Breast epithelium (tissue), 4 donors: ENCODE data around the gene LIPG. TPM values are rescaled to one million over a fixed set of nuclear protein-coding genes. Genes with fewer than 3 reads are reported as not detected.

Experiments used
- DNase-seq, 2 donors: peaks; one replicate each; pipeline ENCODE4 v3.0.0-alpha.2; 2019; ENCODE audit warnings: low spot score in 2 of 2
- H3K27ac ChIP-seq, 2 donors: fragments of 200-600 bp; sonication (generic) in 1 of 2; one replicate each; pipeline ENCODE4 v1.5.1; 2016 to 2019; ENCODE audit warnings: mild to moderate bottlenecking in 1 of 2
- H3K27me3 ChIP-seq, 2 donors: fragments of 200-600 bp; sonication (generic) in 1 of 2; one replicate each; pipeline versions ENCODE4 v1.5.1 to v1.6.0; 2017 to 2019; ENCODE audit warnings: control low read depth in 1 of 2, mild to moderate bottlenecking in 1 of 2
- H3K36me3 ChIP-seq: fragments of 200-600 bp; one replicate; pipeline ENCODE4 v1.5.1; 2019
- H3K4me1 ChIP-seq, 2 donors: fragments of 200-600 bp; sonication (generic); one replicate each; pipeline ENCODE4 v1.5.1; 2016 to 2019; ENCODE audit warnings: control low read depth in 1 of 2
- H3K4me3 ChIP-seq, 3 donors: fragments of 200-600 bp; sonication (generic); 1 replicate in 2 of 3; 2 replicates in 1 of 3; pipeline ENCODE4 v1.5.1; 2016 to 2019; ENCODE audit warnings: mild to moderate bottlenecking in 3 of 3, moderate library complexity in 2 of 3
- H3K9me3 ChIP-seq, 2 donors: fragments of 200-600 bp; sonication (generic) in 1 of 2; one replicate each; pipeline ENCODE4 v1.5.1; 2016 to 2019; ENCODE audit warnings: control low read depth in 1 of 2
- CTCF ChIP-seq, 3 donors: fragments of 450-650 bp; IDR thresholded peaks; one replicate each; pipeline ENCODE4 v1.5.1; 2016 to 2017; ENCODE audit warnings: antibody characterized with exemption in 3 of 3, mild to moderate bottlenecking in 3 of 3, moderate library complexity in 3 of 3
- POLR2A ChIP-seq: fragments of 450-650 bp; IDR thresholded peaks from one replicate; pipeline ENCODE4 v1.6.1; 2016; ENCODE audit warnings: antibody characterized with exemption, mild to moderate bottlenecking, moderate library complexity
- POLR2AphosphoS5 ChIP-seq, 3 donors: sonication (generic); formaldehyde crosslinking; IDR thresholded peaks; one replicate each; pipeline ENCODE4 v1.6.1; 2017; ENCODE audit warnings: antibody characterized with exemption in 3 of 3
- intact Hi-C: fragments of 100-400 bp; cut with DNase I; formaldehyde crosslinking; loops from one replicate; pipeline ENCODE4 v1.15.1; 2023; ENCODE audit warnings: low total_unique reads
- total RNA-seq, 3 donors: library from RNA; depleted of rRNA; stranded (reverse); fragments of >200 nt; gene quantifications; one replicate each; pipeline ENCODE4 v1.1.0, GENCODE V29; 2016

LIPG gene
- total RNA-seq, 3 donors from 2014 or later, result 0.16 to 1.6 (median 0.44) TPM

GRCh38 chr18:49617865-49618264, 56.0 kb downstream of the LIPG start:
- Histone ChIP-seq H3K27ac (no peak overlapping the region), H3K4me1 (no peaks in the 10 kb centered on the region), H3K4me3 (no peak overlapping the region), H3K36me3 (no peaks in the 10 kb centered on the region), H3K27me3 (no peaks in the 10 kb centered on the region), H3K9me3 (no peaks in the 10 kb centered on the region)
- DNase-seq, result no peak
- TF ChIP-seq POLR2A, result no peak
- TF ChIP-seq CTCF (IDR thresholded peaks at IDR 0.05), result no peak
- no peak for TF ChIP-seq POLR2AphosphoS5 (IDR thresholded peaks at IDR 0.05)
- intact Hi-C loops, result no loop called here

- DNase-seq, result no peak
- H3K27ac ChIP-seq, result no peak overlapping the region
Measured at GRCh38 chr18:49618742-49619681, 57.2 kb downstream of the LIPG start.

GRCh38 chr18:49619801-49620200, 57.9 kb downstream of the LIPG start:
- Histone ChIP-seq H3K36me3 (no peaks in the 10 kb centered on the region), H3K27ac (no peak overlapping the region), H3K4me1 (no peaks in the 10 kb centered on the region), H3K4me3 (no peak overlapping the region), H3K27me3 (no peaks in the 10 kb centered on the region), H3K9me3 (no peaks in the 10 kb centered on the region)
- intact Hi-C loops, result no loop called here
- no peak for TF ChIP-seq POLR2AphosphoS5 (IDR thresholded peaks at IDR 0.05)
- no peak for DNase-seq

More at GRCh38 chr18:49618742-49619681, 57.2 kb downstream of the LIPG start:
- no peak overlapping the region for H3K4me3 ChIP-seq
- H3K9me3 ChIP-seq, result no peaks in the 10 kb centered on the region
- intact Hi-C loops, result no loop called here
- H3K36me3 ChIP-seq, result no peaks in the 10 kb centered on the region
- H3K27me3 ChIP-seq, result no peaks in the 10 kb centered on the region
- no peaks in the 10 kb centered on the region for H3K4me1 ChIP-seq
- TF ChIP-seq POLR2AphosphoS5 (IDR thresholded peaks at IDR 0.05) (no peak), CTCF (IDR thresholded peaks at IDR 0.05) (no peak), POLR2A (no peak)

- H3K9me3 ChIP-seq, result no peaks in the 10 kb centered on the region
- H3K36me3 ChIP-seq, result no peaks in the 10 kb centered on the region
- intact Hi-C loops, result no loop called here
- H3K4me1 ChIP-seq, result no peaks in the 10 kb centered on the region
- TF ChIP-seq POLR2AphosphoS5 (IDR thresholded peaks at IDR 0.05) (no peak), POLR2A (no peak), CTCF (IDR thresholded peaks at IDR 0.05) (no peak)
- DNase-seq, result no peak
- no peak overlapping the region for H3K27ac ChIP-seq
- no peak overlapping the region for H3K4me3 ChIP-seq
- H3K27me3 ChIP-seq, result no peaks in the 10 kb centered on the region
Measured at GRCh38 chr18:49621301-49621700, 59.4 kb downstream of the LIPG start.

GRCh38 chr18:49621717-49622351, 60.0 kb downstream of the LIPG start:
- intact Hi-C loops, result no loop called here
- no peaks in the 10 kb centered on the region for H3K36me3 ChIP-seq
- H3K27ac ChIP-seq, result no peak overlapping the region
- no peaks in the 10 kb centered on the region for H3K4me1 ChIP-seq
- TF ChIP-seq POLR2A, result no peak
- no peak for TF ChIP-seq CTCF (IDR thresholded peaks at IDR 0.05)
- TF ChIP-seq POLR2AphosphoS5 (IDR thresholded peaks at IDR 0.05), result no peak
- no peaks in the 10 kb centered on the region for H3K27me3 ChIP-seq
- H3K4me3 ChIP-seq, result no peak overlapping the region
- no peak for DNase-seq
- H3K9me3 ChIP-seq, result no peaks in the 10 kb centered on the region
